ENCODE data around the gene ATG7. TPM values are rescaled to one million over a fixed set of nuclear protein-coding genes. Genes with fewer than 3 reads are reported as not detected.
"Not testable (repeated sequence)": the region's sequence is repeated elsewhere in the genome, so short reads cannot be mapped to it uniquely, and the experiment has no call there.

ATG7 gene
- polyA plus RNA-seq, 4 donors, result 23.6 to 26.9 (median 25.2) TPM

- DNase-seq (ENCODE audit: low read depth in 4 of 4, low spot score in 2 of 4), result no peak
Measured at GRCh38 chr3:11384074-11384473, 111.9 kb downstream of the ATG7 start.

DNA sequence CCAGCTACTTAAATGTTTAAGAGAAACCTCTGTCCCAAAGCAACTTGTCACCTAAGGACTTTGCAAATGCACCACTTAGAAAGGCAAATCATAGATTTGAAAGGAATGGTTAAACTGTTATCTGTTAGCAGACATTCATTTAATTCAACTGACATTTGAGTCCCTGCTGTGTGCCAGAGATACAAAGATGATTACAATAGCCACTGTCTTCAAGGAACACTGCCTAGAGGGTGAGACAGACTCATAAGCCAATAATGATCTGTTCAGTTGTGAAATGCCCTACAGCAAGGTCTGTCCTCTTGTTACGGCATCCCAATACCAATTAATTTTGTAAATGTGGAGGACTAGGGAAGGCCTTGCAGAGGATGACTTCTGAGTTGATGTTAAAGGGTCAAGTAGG, 113.1 kb downstream of the ATG7 start:
- DNase-seq (ENCODE audit: low read depth in 4 of 4, low spot score in 2 of 4), result no peak

DNA sequence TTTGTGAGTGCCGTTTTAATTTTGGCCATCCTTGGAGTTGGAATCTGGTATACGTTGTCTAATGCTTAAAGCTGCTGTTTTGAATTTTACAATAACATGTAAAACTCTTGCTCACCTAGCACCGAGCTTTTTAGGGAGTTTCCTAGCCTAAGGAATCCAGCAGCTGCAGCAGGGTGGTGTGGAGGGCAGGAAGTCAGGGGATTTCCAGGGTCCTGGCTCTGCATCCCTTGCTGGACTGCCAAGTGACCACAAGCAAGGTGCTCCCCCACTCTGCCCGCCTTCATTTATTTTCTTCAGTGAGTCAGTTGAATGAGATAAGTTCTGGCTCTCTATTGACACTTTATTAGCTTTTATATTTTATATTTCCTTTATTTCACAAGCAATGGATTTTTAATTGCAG, 113.7 kb downstream of the ATG7 start:
- DNase-seq (ENCODE audit: low read depth in 4 of 4, low spot score in 2 of 4), result no peak

DNA sequence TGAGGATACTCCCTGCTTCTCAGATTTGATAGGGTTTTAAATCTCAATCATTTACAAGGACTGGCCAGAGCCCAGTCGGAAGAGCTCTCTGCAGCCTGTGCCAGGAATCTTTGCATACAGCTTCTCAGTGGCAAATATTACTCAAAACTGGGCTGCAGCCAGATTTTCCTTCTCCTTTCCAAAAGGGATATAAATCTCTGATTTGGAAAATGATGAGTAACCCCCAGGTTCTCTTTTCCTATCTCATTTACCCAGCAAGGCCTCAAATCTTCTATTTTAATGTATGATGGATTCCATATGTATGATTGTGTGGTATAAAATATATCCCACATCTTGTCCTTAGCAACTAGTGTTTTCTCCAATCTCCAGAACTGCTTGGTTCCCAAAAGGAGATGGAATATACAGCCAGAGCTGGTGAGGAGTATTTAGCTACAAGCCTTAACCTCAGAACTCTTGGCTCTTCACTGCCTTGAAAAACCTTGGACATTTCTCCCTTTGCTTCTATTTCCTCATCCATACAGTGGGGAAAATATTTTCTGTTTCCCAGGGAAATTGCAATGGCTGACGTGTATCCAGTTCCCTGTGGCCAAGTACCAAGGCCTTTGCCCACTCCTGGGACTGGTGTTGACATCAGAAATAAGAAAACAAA, 114.4 kb downstream of the ATG7 start:
- no peak for DNase-seq (ENCODE audit: low read depth in 4 of 4, low spot score in 2 of 4)

- DNase-seq (ENCODE audit: low read depth in 4 of 4, low spot score in 2 of 4), result no peak
Measured at GRCh38 chr3:11389386-11390268, 117.4 kb downstream of the ATG7 start.

DNA sequence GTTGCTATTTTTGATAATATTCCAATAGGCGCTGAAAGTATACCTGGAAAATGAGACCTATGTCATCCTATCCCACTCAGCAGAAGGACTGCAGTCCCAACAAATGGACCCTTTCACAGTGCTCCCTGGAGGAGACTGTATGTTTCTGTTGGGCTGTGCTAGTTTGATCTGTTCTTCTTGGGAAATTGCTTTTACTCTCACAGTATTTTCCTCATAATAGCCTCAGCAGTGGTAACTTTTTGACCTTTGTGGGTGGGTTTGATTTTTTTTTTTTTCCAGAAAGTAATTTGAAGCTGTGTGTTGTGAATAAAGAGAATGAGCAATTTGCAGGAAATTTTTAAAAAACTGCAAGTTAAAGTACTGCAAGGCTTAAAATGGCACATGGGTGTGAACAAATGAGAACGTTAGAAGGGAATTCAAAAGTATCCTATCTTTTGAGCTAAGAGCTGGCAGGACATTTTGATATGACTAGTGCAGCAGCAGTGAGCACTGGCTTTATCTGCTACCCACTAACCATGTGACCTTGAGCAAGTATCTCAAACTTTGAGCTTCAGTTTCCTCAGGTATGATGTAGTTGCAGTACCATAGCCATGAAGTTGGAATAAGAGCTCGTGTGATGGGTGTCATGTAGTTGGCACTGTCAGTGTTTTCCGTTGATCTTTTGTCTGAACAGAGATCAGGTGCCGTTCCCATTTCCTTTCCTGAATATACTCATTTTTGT, 118.4 kb downstream of the ATG7 start:
- no peak for DNase-seq (ENCODE audit: low read depth in 4 of 4, low spot score in 2 of 4)

- no peak for DNase-seq (ENCODE audit: low read depth in 4 of 4, low spot score in 2 of 4)
Measured at GRCh38 chr3:11391174-11391879, 119.1 kb downstream of the ATG7 start.

GRCh38 chr3:11392014-11392859, 120.0 kb downstream of the ATG7 start:
- no peak for DNase-seq (ENCODE audit: low read depth in 4 of 4, low spot score in 2 of 4)

- DNase-seq (ENCODE audit: low read depth in 4 of 4, low spot score in 2 of 4), result no peak
Measured at GRCh38 chr3:11392860-11393114, 120.6 kb downstream of the ATG7 start.

GRCh38 chr3:11393401-11393800, 121.2 kb downstream of the ATG7 start:
- DNase-seq (ENCODE audit: low read depth in 4 of 4, low spot score in 2 of 4), result no peak

GRCh38 chr3:11394392-11394791, 122.2 kb downstream of the ATG7 start:
- DNase-seq (ENCODE audit: low read depth in 4 of 4, low spot score in 2 of 4), result no peak

DNA sequence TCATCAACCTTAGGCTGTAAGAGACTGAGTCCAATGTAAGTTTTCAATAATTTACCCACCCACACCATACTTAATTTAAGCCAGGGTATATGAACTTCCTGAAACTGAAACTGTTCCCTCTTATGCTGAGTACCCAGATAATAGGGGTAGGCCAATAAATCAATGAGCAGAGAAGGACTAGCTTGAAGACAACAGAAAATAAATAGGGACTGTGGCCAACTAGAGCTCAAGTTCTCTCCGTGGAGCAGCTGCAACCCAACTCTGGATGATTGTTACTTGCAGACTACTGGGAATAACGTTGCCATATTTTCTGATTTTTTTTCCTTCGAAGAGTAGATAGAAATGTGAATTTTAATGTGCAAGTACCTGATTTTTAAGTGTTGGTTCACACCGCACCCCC, 128.0 kb downstream of the ATG7 start:
- DNase-seq (ENCODE audit: low read depth in 4 of 4, low spot score in 2 of 4), result no peak

DNA sequence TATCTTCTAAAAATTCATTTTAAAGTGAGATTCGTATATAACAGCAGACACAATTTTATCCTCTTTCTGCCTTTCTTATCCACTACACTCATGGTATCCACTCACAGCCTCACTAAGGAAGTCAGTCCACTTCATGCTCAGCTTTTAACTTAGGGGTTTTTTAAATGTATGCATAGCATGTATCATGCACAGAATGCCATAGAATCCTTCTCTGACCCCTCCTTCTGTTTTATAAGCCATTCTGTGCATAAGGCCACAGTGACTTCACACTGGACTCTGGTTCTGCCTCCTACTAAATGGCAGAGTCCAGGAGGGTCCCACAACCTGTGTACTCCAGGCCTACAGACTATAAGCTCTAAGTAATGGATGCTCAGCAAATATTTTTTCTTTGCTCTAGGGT, 129.2 kb downstream of the ATG7 start:
- no peak for DNase-seq (ENCODE audit: low read depth in 4 of 4, low spot score in 2 of 4)

DNA sequence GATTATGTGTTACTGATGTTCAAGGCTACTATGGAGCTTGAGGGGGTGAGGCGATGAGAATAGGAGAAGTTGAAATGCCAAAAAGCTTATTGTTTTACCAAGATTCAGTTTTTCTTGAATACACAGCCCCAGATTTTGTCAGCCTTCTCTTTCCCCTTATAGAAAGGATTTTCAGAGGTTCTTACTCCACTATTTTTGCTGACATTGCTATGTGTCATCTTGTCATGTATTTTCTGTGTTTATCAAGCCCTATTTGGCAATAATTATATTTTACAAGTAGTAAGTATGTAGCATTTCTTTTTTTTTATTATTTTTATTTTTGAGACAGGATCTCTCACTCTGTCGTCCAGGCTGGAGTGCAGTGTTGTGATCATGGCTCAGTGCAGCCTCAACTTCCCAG, 133.1 kb downstream of the ATG7 start:
- no peak for DNase-seq (ENCODE audit: low read depth in 4 of 4, low spot score in 2 of 4)

DNA sequence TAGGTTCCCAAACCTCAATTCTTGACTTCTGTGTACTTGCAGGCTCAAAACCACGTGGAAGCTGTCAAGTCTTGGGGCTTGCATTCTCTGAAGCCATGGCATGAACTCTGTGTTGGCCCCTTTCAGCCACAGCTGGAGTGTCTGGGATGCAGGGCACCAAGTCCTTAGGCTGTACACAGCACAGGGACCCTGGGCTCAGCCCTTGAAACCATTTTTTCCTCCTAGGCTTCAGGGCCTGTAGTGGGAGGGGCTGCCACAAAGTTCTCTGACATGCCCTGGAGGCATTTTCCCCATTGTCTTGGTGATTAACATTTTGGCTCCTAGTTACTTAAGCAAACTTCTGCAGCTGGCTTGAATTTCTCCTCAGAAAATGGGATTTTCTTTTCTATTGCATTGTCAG, 135.4 kb downstream of the ATG7 start:
- DNase-seq (ENCODE audit: low read depth in 4 of 4, low spot score in 2 of 4), result no peak

DNA sequence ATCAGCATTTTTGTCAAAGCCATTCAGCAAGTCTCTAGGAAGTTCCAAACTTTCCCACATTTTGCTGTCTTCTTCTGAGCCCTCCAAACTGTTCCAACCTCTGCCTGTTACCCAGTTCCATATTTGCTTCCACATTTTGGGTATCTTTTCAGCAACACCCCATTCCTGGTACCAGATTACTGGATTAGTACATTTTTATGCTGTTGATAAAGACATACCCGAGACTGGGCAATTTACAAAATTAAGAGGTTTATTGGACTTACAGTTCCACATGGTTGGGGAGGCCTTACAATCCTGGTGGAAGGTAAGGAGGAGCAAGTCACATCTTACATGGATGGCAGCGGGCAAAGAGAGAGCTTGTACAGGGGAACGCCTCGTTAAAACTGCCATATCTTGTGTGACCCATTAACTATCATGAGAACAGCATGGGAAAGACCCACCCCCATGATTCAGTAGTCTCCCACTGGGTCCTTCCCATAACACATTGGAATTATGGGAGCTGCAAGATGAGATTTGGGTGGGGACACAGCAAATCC, 136.2 kb downstream of the ATG7 start:
- DNase-seq (ENCODE audit: low read depth in 4 of 4, low spot score in 2 of 4), result not testable (repeated sequence)

GRCh38 chr3:11410564-11410963, 138.4 kb downstream of the ATG7 start:
- DNase-seq (ENCODE audit: low read depth in 4 of 4, low spot score in 2 of 4), result no peak

GRCh38 chr3:11411956-11412355, 139.8 kb downstream of the ATG7 start:
- no peak for DNase-seq (ENCODE audit: low read depth in 4 of 4, low spot score in 2 of 4)

DNA sequence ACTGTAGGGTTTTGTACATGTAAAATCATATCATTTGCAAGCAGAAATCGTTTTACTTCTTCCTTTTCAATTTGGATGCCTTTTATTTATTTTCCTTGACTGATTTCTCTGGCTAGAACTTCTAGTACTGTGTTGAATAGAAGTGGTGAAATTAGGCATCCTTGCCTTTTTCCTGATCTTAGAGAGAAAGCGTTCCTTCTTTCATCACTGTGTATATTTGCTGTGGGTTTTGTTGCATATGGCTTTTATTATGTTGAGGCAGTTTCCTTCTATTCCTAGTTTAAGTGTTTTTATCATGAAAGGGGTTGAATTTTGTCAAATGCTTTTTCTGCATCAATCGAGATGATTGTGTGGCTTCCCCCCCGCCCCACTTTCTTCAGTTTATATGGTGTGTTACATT, 140.9 kb downstream of the ATG7 start:
- no peak for DNase-seq (ENCODE audit: low read depth in 4 of 4, low spot score in 2 of 4)

DNA sequence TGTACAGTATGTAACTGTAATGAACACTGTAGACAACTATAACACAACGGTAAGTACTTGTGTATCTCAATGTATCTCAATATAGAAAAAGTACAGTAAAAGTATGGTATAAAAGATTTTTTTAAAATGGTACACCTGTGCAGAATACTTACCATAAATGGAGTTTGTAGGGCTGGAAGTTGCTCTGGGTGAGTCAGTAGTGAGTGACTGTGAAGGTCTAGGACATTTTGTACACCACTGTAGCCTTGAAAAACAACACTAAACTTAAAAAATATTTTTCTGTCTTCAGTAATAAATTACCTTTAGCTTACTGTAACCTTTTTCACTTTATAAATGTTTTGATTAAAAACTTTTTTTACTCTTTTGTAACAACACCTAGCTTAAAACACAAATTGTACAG, 142.9 kb downstream of the ATG7 start:
- no peak for DNase-seq (ENCODE audit: low read depth in 4 of 4, low spot score in 2 of 4)
